Colon (tissue), 2 donors: Measurements from ENCODE around the gene ANO6.
A peak's percentile ranks its signal among the peaks of the same experiment; 100 is the strongest.
"Not testable (repeated sequence)": the region's sequence is repeated elsewhere in the genome, so short reads cannot be mapped to it uniquely, and the experiment has no call there.

Source experiments
- FAIRE-seq: peaks from 2 replicates; lab custom pipeline; 2012; peaks lifted over from hg19 to GRCh38; lab: Jason Lieb, UNC
- donor health status: control.
- donor health status: control.

The ANO6 gene

GRCh38 chr12:45309836-45310626 lies 94.1 kb downstream of the ANO6 start:
- FAIRE-seq = no peak

- FAIRE-seq = no peak
These were observed 94.7 kb downstream of the ANO6 start for GRCh38 chr12:45310627-45310968.

- no peak for FAIRE-seq
These were observed 96.1 kb downstream of the ANO6 start for GRCh38 chr12:45312012-45312411.

- no peak for FAIRE-seq
These were observed 98.9 kb downstream of the ANO6 start for GRCh38 chr12:45314770-45315169.

- FAIRE-seq = no peak
These were observed 99.6 kb downstream of the ANO6 start for GRCh38 chr12:45315462-45315861.

- FAIRE-seq = not testable (repeated sequence)
These were observed 101.4 kb downstream of the ANO6 start for GRCh38 chr12:45317261-45317660.

- no peak for FAIRE-seq
These were observed 106.9 kb downstream of the ANO6 start for GRCh38 chr12:45322810-45323209.

GRCh38 chr12:45324391-45324790 lies 108.5 kb downstream of the ANO6 start:
- FAIRE-seq = no peak

GRCh38 chr12:45326358-45326975 lies 110.6 kb downstream of the ANO6 start:
- no peak for FAIRE-seq

- no peak for FAIRE-seq
These were observed 112.0 kb downstream of the ANO6 start for GRCh38 chr12:45327823-45328383.

GRCh38 chr12:45329238-45329637 lies 113.3 kb downstream of the ANO6 start:
- no peak for FAIRE-seq

- FAIRE-seq = no peak
These were observed 113.8 kb downstream of the ANO6 start for GRCh38 chr12:45329702-45330101.

- no peak for FAIRE-seq
These were observed 115.7 kb downstream of the ANO6 start for GRCh38 chr12:45331552-45331951.

GRCh38 chr12:45334396-45334795 lies 118.5 kb downstream of the ANO6 start:
- no peak for FAIRE-seq

GRCh38 chr12:45336331-45336730 lies 120.4 kb downstream of the ANO6 start:
- no peak for FAIRE-seq

GRCh38 chr12:45336762-45337596 lies 121.1 kb downstream of the ANO6 start:
- no peak for FAIRE-seq

GRCh38 chr12:45337835-45338234 lies 121.9 kb downstream of the ANO6 start:
- FAIRE-seq = peak; percentile 10

GRCh38 chr12:45338272-45338671 lies 122.4 kb downstream of the ANO6 start:
- FAIRE-seq = no peak

- FAIRE-seq = no peak
These were observed 123.1 kb downstream of the ANO6 start for GRCh38 chr12:45339035-45339434.

- FAIRE-seq = no peak
These were observed 126.3 kb downstream of the ANO6 start for GRCh38 chr12:45342171-45342570.

- FAIRE-seq = no peak
These were observed 127.0 kb downstream of the ANO6 start for GRCh38 chr12:45342848-45343247.

GRCh38 chr12:45343269-45344051 lies 127.6 kb downstream of the ANO6 start:
- FAIRE-seq = no peak
